Osteoblast (primary cell): ENCODE data around the gene EGFR. TPM values are rescaled to one million over a fixed set of nuclear protein-coding genes. Genes with fewer than 3 reads are reported as not detected.

Experiments
- DNase-seq: peaks from one replicate; pipeline ENCODE4 v3.0.0; 2011; ENCODE audit warnings: low spot score, mixed read lengths; ENCODE audit not compliant: insufficient read length; ENCODE audit errors: missing footprints
- H2AFZ ChIP-seq: 2 replicates; pipeline ENCODE4 v1.6.0; 2011; ENCODE audit warnings: mild to moderate bottlenecking, low read length
- H3K27ac ChIP-seq: 2 replicates; pipeline ENCODE4 v1.5.1; 2011; ENCODE audit warnings: mild to moderate bottlenecking, low read depth, low read length, moderate library complexity
- H3K27me3 ChIP-seq: 2 replicates; pipeline ENCODE4 v1.6.0; 2012; ENCODE audit warnings: mild to moderate bottlenecking, control low read depth, inconsistent platforms, low read length, moderate library complexity; ENCODE audit not compliant: insufficient read depth
- H3K36me3 ChIP-seq: 2 replicates; pipeline ENCODE4 v1.5.1; 2011; ENCODE audit warnings: mild to moderate bottlenecking, low read length, control low read depth, moderate library complexity; ENCODE audit not compliant: insufficient read depth
- H3K4me1 ChIP-seq: 2 replicates; pipeline ENCODE4 v1.5.1; 2011; ENCODE audit warnings: mild to moderate bottlenecking, low read length, control low read depth, moderate library complexity; ENCODE audit not compliant: insufficient read depth
- H3K4me2 ChIP-seq: 2 replicates; pipeline ENCODE4 v1.6.0; 2011; ENCODE audit warnings: mild to moderate bottlenecking, low read length; ENCODE audit not compliant: insufficient read depth
- H3K4me3 ChIP-seq: fragments of 200-600 bp; sonication (generic); 3 replicates; pipeline ENCODE4 v1.5.1; 2012; ENCODE audit warnings: mild to moderate bottlenecking, low read length, inconsistent platforms; ENCODE audit not compliant: insufficient read depth
- H3K79me2 ChIP-seq: 2 replicates; pipeline ENCODE4 v1.6.0; 2012; ENCODE audit warnings: mild to moderate bottlenecking, low read length, control low read depth, inconsistent platforms; ENCODE audit not compliant: insufficient read depth
- H3K9me3 ChIP-seq: 2 replicates; pipeline ENCODE4 v1.5.1; 2011; ENCODE audit warnings: low read depth, low read length, control low read depth
- H4K20me1 ChIP-seq: 2 replicates; pipeline ENCODE4 v1.6.0; 2012; ENCODE audit warnings: mild to moderate bottlenecking, low read length, control low read depth; ENCODE audit not compliant: insufficient read depth
- CTCF ChIP-seq: IDR thresholded peaks from 2 replicates; pipeline ENCODE4 v1.5.1; 2011; ENCODE audit warnings: mild to moderate bottlenecking, low read depth, low read length, moderate library complexity; ENCODE audit errors: extremely low read depth
- total RNA-seq: library from RNA; depleted of rRNA; stranded (reverse); fragments of >200 nt; gene quantifications from 2 replicates; pipeline ENCODE4 v1.2.3, GENCODE V29; 2012

The EGFR gene
- total RNA-seq, 1 donor: 104 TPM

DNA sequence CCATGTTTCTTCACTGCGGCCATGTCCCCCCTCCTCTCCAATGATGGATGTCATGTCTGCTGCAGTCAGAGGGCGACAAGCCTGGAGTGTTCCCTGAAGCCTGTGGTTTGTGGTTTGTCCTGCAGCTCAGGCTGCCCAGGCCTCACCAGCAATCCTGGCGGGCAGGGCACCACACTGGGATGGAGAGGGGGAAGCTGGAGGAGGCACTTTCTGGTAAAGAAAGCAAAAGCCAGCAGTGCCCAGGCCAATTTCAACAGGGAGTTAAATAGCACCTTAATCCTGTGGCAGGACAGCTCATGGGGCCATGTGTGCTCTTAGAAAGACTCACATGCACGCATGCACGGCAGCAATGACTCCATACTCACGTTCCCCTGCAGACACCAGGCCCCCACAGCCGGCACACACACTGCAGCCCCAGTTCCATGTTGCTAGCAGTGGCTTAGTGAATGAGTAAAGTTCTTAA, 158.3 kb downstream of the EGFR start:
- no peak overlapping the region for H2AFZ ChIP-seq
- no peaks in the 10 kb centered on the region for H3K9me3 ChIP-seq
- DNase-seq: peak; percentile 91
- H3K79me2 ChIP-seq: no peaks in the 10 kb centered on the region
- peak overlapping the region; percentile 12 for H3K4me2 ChIP-seq
- peak overlapping the region; percentile 72 for H3K27ac ChIP-seq
- no peaks in the 10 kb centered on the region for H3K27me3 ChIP-seq
- no peak overlapping the region for H3K4me3 ChIP-seq
- H3K36me3 ChIP-seq: peaks cover 77% of the 10 kb centered on the region
- no peaks in the 10 kb centered on the region for H4K20me1 ChIP-seq
- peaks cover 21% of the 10 kb centered on the region for H3K4me1 ChIP-seq
- no peak for TF ChIP-seq CTCF

- peaks cover 18% of the 10 kb centered on the region for H3K4me1 ChIP-seq
- DNase-seq: peak; percentile 38
- H3K4me2 ChIP-seq: peak overlapping the region; percentile 12
- H2AFZ ChIP-seq: no peak overlapping the region
- no peaks in the 10 kb centered on the region for H4K20me1 ChIP-seq
- peaks cover 77% of the 10 kb centered on the region for H3K36me3 ChIP-seq
- TF ChIP-seq CTCF: no peak
- no peaks in the 10 kb centered on the region for H3K27me3 ChIP-seq
- no peaks in the 10 kb centered on the region for H3K79me2 ChIP-seq
- H3K27ac ChIP-seq: peak overlapping the region; percentile 72
- no peaks in the 10 kb centered on the region for H3K9me3 ChIP-seq
- no peak overlapping the region for H3K4me3 ChIP-seq
Observed at GRCh38 chr7:55177589-55178261, 158.9 kb downstream of the EGFR start.

GRCh38 chr7:55178292-55178862, 159.6 kb downstream of the EGFR start:
- no peak overlapping the region for H3K4me3 ChIP-seq
- no peaks in the 10 kb centered on the region for H4K20me1 ChIP-seq
- TF ChIP-seq CTCF: no peak
- peaks cover 76% of the 10 kb centered on the region for H3K36me3 ChIP-seq
- H3K27me3 ChIP-seq: no peaks in the 10 kb centered on the region
- no peak overlapping the region for H2AFZ ChIP-seq
- H3K4me2 ChIP-seq: no peak overlapping the region
- H3K9me3 ChIP-seq: no peaks in the 10 kb centered on the region
- peak; percentile 46 for DNase-seq
- peak overlapping the region; percentile 72 for H3K27ac ChIP-seq
- H3K4me1 ChIP-seq: peaks cover 18% of the 10 kb centered on the region
- H3K79me2 ChIP-seq: no peaks in the 10 kb centered on the region

- no peak for TF ChIP-seq CTCF
- H3K36me3 ChIP-seq: peaks cover 76% of the 10 kb centered on the region
- peak; percentile 25 for DNase-seq
Observed at GRCh38 chr7:55178863-55179773, 160.3 kb downstream of the EGFR start.

More at GRCh38 chr7:55178863-55179773, 160.3 kb downstream of the EGFR start:
- Histone ChIP-seq H3K4me3 (no peak overlapping the region), H3K27me3 (no peaks in the 10 kb centered on the region), H3K4me2 (no peak overlapping the region), H3K79me2 (no peaks in the 10 kb centered on the region), H4K20me1 (no peaks in the 10 kb centered on the region), H3K9me3 (no peaks in the 10 kb centered on the region), H3K4me1 (peaks cover 18% of the 10 kb centered on the region), H2AFZ (no peak overlapping the region), H3K27ac (peak overlapping the region; percentile 72)
